OCI-LY3 (cell line): ENCODE results near the gene RPS6KA5.
A peak's percentile ranks its signal among the peaks of the same experiment; 100 is the strongest.

Source experiments
- H2AFZ ChIP-seq: fragments of 200-600, 300-600 bp; shearing (Covaris generic); 2 replicates; pipeline ENCODE4 v1.6.0; 2014; ENCODE audit warnings: antibody characterized with exemption, low read depth, low read length
- H3K27ac ChIP-seq: fragments of 200-600, 300-600 bp; sonication (generic); 2 replicates; pipeline ENCODE4 v1.5.1; 2014; ENCODE audit warnings: mild to moderate bottlenecking, low read length, moderate library complexity, mixed read lengths
- H3K27me3 ChIP-seq: fragments of 200-600, 300-600 bp; sonication (generic); 2 replicates; pipeline ENCODE4 v1.6.1; 2014; ENCODE audit warnings: low read depth, low read length, mixed read lengths
- H3K36me3 ChIP-seq: fragments of 200-600, 300-600 bp; sonication (generic); replicated peaks from 2 replicates; pipeline ENCODE3; 2014; ENCODE audit warnings: low read depth, low read length, mixed read lengths
- H3K4me1 ChIP-seq: fragments of 300-600, 200-600 bp; sonication (generic); 2 replicates; pipeline ENCODE4 v1.6.1; 2014; ENCODE audit warnings: low read length, mixed read lengths
- H3K4me2 ChIP-seq: fragments of 200-600, 300-600 bp; sonication (generic); 2 replicates; pipeline ENCODE4 v1.6.1; 2014; ENCODE audit warnings: low read length, mixed read lengths
- H3K4me3 ChIP-seq: fragments of 300-600, 200-600 bp; sonication (generic); 2 replicates; pipeline ENCODE4 v1.5.1; 2014; ENCODE audit warnings: antibody characterized with exemption, mild to moderate bottlenecking, low read length, moderate library complexity
- H3K79me2 ChIP-seq: fragments of 300-600, 200-600 bp; shearing (Covaris generic); 2 replicates; pipeline ENCODE4 v1.6.1; 2014; ENCODE audit warnings: mild to moderate bottlenecking, low read length, mixed read lengths
- H3K9ac ChIP-seq: fragments of 300-600, 200-600 bp; shearing (Covaris generic); 2 replicates; pipeline ENCODE4 v1.6.0; 2014; ENCODE audit warnings: mild to moderate bottlenecking, low read length, moderate library complexity
- H3K9me3 ChIP-seq: fragments of 200-600, 300-600 bp; shearing (Covaris generic); 2 replicates; pipeline ENCODE4 v1.6.1; 2014; ENCODE audit warnings: low read length, mixed read lengths; ENCODE audit not compliant: insufficient read depth
- H4K20me1 ChIP-seq: fragments of 200-600, 300-600 bp; sonication (generic); 2 replicates; pipeline ENCODE4 v1.6.1; 2016; ENCODE audit warnings: low read length, mixed read lengths; ENCODE audit not compliant: insufficient read depth
- CTCF ChIP-seq: fragments of 200-600, 300-600 bp; sonication (generic); IDR thresholded peaks from 2 replicates; pipeline ENCODE4 v1.5.1; 2014; ENCODE audit warnings: antibody characterized with exemption, low read length, low read depth
- EZH2phosphoT487 ChIP-seq: fragments of 200-600 bp; shearing (Covaris generic); IDR thresholded peaks from 2 replicates; pipeline ENCODE4 v1.6.1; 2018; ENCODE audit warnings: antibody characterized with exemption, mixed run types, low read depth

Gene RPS6KA5

DNA sequence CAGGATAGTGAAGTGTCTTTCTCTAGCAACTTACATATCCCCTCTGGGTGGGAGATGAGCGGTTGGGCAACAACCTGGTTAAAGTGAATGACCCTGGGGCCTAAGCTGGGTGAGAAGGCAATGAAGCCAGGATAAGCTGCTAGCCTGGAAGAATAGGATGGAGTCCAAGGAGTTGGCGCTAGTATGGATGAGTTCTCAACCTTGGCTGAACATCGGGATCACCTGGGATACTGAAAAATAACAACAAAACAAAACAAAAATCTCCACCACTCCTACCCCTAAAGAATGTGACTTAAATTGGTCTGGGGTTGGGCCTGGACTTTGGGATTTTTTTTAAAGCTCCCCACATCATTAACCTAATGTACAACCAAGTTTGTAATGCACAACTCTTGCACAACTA lies 4.8 kb upstream of the RPS6KA5 start:
- TF ChIP-seq EZH2phosphoT487, result no peak
- no peak for TF ChIP-seq CTCF

DNA sequence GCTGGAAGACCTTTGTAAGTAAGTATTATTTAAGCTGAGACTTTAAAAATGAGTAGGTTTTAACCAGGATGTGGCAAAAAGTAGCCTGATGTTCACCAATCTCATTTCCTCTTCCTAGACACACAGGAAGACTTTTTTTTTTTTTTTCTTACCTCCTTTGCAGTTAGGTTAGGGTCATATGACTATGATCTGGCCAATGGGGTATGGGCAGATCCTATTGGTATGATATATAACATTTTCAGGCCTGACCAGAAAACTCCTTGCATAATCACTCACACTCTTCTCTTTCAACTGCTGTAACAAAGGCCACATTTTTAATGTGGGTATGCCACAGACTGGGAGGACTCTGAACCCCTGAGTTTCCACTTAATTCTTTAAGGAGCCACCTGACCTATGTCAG lies 2.7 kb upstream of the RPS6KA5 start:
- TF ChIP-seq CTCF (no peak), EZH2phosphoT487 (no peak)
- Histone ChIP-seq H3K4me2 (peak overlapping the region; percentile 50), H4K20me1 (no peaks in the 10 kb centered on the region), H3K27ac (peak overlapping the region; percentile 69), H3K36me3 (no peaks in the 10 kb centered on the region), H3K27me3 (no peaks in the 10 kb centered on the region), H2AFZ (peak overlapping the region; percentile 79), H3K9me3 (no peaks in the 10 kb centered on the region), H3K9ac (peak overlapping the region; percentile 8; the same call in 1 of the 2 replicates), H3K79me2 (peaks cover 17% of the 10 kb centered on the region), H3K4me3 (peak overlapping the region; percentile 36), H3K4me1 (peaks cover 22% of the 10 kb centered on the region)

More for the DNA sequence above, 4.8 kb upstream of the RPS6KA5 start:
- Histone ChIP-seq H3K36me3 (no peaks in the 10 kb centered on the region), H3K9me3 (no peaks in the 10 kb centered on the region), H3K9ac (no peak overlapping the region), H3K27me3 (no peaks in the 10 kb centered on the region), H2AFZ (no peak overlapping the region), H3K4me3 (no peak overlapping the region), H3K4me1 (peaks cover 22% of the 10 kb centered on the region), H3K27ac (no peak overlapping the region), H3K4me2 (no peak overlapping the region), H4K20me1 (no peaks in the 10 kb centered on the region), H3K79me2 (no peaks in the 10 kb centered on the region)

DNA sequence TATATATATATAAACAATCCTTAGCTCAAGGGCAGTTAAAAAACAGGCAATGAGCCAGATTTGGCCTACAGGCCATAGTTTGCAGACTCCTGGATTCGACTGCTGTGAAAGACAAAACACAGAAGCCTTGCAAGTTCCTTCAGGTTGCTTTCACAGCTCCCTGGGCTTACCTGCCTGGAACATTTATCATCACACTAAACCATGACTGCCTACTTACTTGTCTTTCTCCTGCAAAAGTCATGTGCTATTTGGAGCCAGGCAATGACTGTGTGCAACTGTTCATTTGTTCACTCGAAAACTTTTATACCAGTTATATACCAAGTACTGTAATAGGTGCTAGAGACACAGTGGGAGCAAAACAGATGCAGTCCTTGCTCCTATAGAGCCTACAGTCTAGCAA lies 2.2 kb upstream of the RPS6KA5 start:
- Histone ChIP-seq H3K36me3 (no peaks in the 10 kb centered on the region), H3K9me3 (no peaks in the 10 kb centered on the region), H3K79me2 (peaks cover 22% of the 10 kb centered on the region), H3K4me3 (peak overlapping the region; percentile 36), H3K4me2 (peak overlapping the region; percentile 50), H3K27me3 (no peaks in the 10 kb centered on the region), H2AFZ (0 out of 2 replicates have a peak overlapping the region, but pooled peaks have one; percentile 79), H3K27ac (peak overlapping the region; percentile 69), H4K20me1 (no peaks in the 10 kb centered on the region), H3K4me1 (peaks cover 22% of the 10 kb centered on the region), H3K9ac (peak overlapping the region; percentile 8; the same call in 1 of the 2 replicates)
- TF ChIP-seq EZH2phosphoT487 (no peak), CTCF (no peak)

DNA sequence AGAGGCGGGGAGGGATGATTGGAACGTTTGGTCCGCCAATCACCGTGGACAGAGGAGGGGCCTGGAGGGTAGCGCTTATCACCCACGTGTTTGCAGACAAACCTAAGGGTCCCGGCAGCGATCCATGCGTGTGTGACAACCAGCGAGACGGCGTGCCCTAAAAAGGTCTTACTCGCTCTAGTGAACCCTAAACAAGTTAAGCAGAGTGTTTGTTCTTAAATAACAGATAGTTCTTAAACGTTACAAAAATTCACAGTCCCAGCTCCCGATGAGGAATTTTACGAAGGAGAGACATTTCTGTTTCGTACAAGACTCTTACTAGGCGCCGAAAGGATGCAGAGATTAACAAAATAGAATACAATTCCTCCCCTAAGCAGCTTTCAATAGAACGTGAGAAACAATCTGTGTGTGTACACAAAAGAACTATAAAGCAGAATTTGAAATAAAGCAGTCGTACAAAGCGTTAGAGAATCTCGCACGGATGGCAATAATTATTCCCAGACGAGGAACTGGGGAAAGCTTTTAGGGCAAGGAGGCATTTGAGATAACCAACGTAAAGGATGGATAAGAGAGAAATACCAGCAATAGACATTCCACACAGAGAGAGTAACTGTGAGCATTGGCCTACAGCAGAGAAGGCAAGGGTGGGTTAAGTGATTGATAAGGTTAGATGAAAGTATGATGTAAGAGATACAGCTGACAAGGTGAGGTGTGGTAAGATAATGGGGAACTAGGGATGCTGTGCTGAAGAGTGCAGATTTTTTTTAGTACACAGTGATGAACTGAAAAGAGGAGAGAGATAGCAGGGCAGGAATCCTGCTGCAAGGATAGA lies 831 bp upstream of the RPS6KA5 start:
- peak overlapping the region; percentile 54 for H3K9ac ChIP-seq
- no peaks in the 10 kb centered on the region for H4K20me1 ChIP-seq
- H3K36me3 ChIP-seq, result no peaks in the 10 kb centered on the region
- peak overlapping the region; percentile 53 for H2AFZ ChIP-seq
- TF ChIP-seq EZH2phosphoT487, result no peak
- TF ChIP-seq CTCF, result no peak
- peak overlapping the region; percentile 36 for H3K27ac ChIP-seq
- peak overlapping the region; percentile 91 for H3K4me2 ChIP-seq
- no peaks in the 10 kb centered on the region for H3K27me3 ChIP-seq
- H3K4me1 ChIP-seq, result peaks cover 22% of the 10 kb centered on the region
- peaks cover 30% of the 10 kb centered on the region for H3K79me2 ChIP-seq
- no peaks in the 10 kb centered on the region for H3K9me3 ChIP-seq
- peak overlapping the region; percentile 75 for H3K4me3 ChIP-seq
